ENCODE measurements around the gene SLC29A4.

Gene SLC29A4

DNA sequence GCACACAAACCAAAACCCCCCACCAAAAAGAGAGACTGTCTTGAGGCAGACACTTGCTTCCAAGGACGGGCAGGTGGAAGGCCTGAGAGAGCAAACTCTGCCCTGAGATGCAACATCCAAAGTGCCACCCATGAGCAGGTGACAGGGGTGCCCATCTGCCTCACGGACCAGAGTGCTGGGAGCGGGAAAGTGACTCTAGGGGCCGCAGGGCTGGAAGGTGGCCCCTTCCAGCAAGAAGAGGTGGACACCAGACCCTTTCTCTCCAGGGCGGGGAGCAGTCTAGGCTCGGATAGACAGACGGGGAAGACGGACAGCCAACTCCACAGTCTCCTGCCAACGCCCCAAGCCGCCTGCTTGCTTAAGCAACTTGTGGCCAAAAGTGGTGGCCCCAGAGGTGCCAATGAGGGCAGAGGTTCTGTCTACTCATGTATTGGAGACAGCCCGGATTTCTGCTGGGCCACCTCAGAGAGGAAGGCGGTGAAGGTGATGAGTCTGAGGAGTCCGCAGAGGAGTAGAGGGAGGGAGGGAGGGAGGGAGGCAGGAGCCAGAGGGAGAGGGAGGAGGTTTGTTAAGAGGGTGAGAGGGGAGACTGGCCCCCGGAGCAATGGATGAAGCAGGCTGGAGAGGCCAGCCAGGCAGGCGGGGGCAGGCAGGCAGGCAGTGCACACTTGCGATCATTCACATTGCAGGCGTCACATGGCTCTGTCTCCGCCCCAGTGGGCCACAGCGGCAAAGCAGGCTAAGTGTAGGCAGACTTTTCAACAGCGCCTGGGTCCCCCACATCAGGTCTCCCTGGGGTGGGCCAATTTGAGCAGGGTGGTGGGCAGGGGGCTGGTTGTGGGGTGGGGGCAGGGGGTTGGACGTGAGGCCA, 65.6 kb downstream of the SLC29A4 start:
- CTCF ChIA-PET = no interaction called here
- TF ChIP-seq SALL2 (tag by site-specific recombination; IDR thresholded peaks at IDR 0.05; ENCODE audit: borderline replicate concordance) (no peak), ZNF121 (tag by site-specific recombination; IDR thresholded peaks at IDR 0.05) (no peak), ZNF701 (tag by site-specific recombination; IDR thresholded peaks at IDR 0.05) (no peak), ZNF558 (tag by site-specific recombination; IDR thresholded peaks at IDR 0.05) (no peak), ZBTB20 (tag by site-specific recombination; IDR thresholded peaks at IDR 0.05) (no peak), ZNF16 (tag by site-specific recombination; IDR thresholded peaks at IDR 0.05; ENCODE audit: low read depth) (no peak), ZNF776 (tag by site-specific recombination; IDR thresholded peaks at IDR 0.05; ENCODE audit: borderline replicate concordance) (no peak), ZNF600 (tag by site-specific recombination; IDR thresholded peaks at IDR 0.05) (no peak)
- TF ChIP-seq, protein P1, sequence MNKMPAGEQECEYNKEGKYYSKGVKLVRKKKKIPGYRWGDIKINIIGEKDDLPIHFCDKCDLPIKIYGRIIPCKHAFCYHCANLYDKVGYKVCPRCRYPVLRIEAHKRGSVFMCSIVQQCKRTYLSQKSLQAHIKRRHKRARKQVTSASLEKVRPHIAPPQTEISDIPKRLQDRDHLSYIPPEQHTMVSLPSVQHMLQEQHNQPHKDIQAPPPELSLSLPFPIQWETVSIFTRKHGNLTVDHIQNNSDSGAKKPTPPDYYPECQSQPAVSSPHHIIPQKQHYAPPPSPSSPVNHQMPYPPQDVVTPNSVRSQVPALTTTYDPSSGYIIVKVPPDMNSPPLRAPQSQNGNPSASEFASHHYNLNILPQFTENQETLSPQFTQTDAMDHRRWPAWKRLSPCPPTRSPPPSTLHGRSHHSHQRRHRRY (tag by site-specific recombination; IDR thresholded peaks at IDR 0.05) = no peak
- TF ChIP-seq, protein P2, sequence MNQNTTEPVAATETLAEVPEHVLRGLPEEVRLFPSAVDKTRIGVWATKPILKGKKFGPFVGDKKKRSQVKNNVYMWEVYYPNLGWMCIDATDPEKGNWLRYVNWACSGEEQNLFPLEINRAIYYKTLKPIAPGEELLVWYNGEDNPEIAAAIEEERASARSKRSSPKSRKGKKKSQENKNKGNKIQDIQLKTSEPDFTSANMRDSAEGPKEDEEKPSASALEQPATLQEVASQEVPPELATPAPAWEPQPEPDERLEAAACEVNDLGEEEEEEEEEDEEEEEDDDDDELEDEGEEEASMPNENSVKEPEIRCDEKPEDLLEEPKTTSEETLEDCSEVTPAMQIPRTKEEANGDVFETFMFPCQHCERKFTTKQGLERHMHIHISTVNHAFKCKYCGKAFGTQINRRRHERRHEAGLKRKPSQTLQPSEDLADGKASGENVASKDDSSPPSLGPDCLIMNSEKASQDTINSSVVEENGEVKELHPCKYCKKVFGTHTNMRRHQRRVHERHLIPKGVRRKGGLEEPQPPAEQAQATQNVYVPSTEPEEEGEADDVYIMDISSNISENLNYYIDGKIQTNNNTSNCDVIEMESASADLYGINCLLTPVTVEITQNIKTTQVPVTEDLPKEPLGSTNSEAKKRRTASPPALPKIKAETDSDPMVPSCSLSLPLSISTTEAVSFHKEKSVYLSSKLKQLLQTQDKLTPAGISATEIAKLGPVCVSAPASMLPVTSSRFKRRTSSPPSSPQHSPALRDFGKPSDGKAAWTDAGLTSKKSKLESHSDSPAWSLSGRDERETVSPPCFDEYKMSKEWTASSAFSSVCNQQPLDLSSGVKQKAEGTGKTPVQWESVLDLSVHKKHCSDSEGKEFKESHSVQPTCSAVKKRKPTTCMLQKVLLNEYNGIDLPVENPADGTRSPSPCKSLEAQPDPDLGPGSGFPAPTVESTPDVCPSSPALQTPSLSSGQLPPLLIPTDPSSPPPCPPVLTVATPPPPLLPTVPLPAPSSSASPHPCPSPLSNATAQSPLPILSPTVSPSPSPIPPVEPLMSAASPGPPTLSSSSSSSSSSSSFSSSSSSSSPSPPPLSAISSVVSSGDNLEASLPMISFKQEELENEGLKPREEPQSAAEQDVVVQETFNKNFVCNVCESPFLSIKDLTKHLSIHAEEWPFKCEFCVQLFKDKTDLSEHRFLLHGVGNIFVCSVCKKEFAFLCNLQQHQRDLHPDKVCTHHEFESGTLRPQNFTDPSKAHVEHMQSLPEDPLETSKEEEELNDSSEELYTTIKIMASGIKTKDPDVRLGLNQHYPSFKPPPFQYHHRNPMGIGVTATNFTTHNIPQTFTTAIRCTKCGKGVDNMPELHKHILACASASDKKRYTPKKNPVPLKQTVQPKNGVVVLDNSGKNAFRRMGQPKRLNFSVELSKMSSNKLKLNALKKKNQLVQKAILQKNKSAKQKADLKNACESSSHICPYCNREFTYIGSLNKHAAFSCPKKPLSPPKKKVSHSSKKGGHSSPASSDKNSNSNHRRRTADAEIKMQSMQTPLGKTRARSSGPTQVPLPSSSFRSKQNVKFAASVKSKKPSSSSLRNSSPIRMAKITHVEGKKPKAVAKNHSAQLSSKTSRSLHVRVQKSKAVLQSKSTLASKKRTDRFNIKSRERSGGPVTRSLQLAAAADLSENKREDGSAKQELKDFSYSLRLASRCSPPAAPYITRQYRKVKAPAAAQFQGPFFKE (tag by site-specific recombination; IDR thresholded peaks at IDR 0.05; ENCODE audit: borderline replicate concordance) = no peak
- no peaks in the 10 kb centered on the region for H3K4me1 ChIP-seq (ENCODE audit: control insufficient read depth, insufficient read depth, low read length)
- H3K27ac ChIP-seq (ENCODE audit: extremely low read depth, low read depth, low read length) = no peak overlapping the region
- H3K36me3 ChIP-seq (ENCODE audit: control insufficient read depth in 2 of 2, insufficient read depth in 1 of 2, low read length in 2 of 2) = peaks cover 23 to 38% of the 10 kb centered on the region in 2 experiments
- no peaks in the 10 kb centered on the region for H3K9me3 ChIP-seq (ENCODE audit: control insufficient read depth, insufficient read depth, low read depth, low read length)
- POLR2A ChIA-PET = no interaction called here
- no peak overlapping the region for H3K4me3 ChIP-seq (ENCODE audit: low read depth, low read length)

- peaks cover 19 to 35% of the 10 kb centered on the region in 2 experiments for H3K36me3 ChIP-seq (ENCODE audit: control insufficient read depth in 2 of 2, insufficient read depth in 1 of 2, low read length in 2 of 2)
- H3K4me1 ChIP-seq (ENCODE audit: control insufficient read depth, insufficient read depth, low read length) = no peaks in the 10 kb centered on the region
- no peaks in the 10 kb centered on the region for H3K9me3 ChIP-seq (ENCODE audit: control insufficient read depth, insufficient read depth, low read depth, low read length)
- H3K4me3 ChIP-seq (ENCODE audit: low read depth, low read length) = no peak overlapping the region
- CTCF ChIA-PET = no interaction called here
- H3K27ac ChIP-seq (ENCODE audit: extremely low read depth, low read depth, low read length) = no peak overlapping the region
- POLR2A ChIA-PET = no interaction called here
- TF ChIP-seq ZNF202 (tag by site-specific recombination; IDR thresholded peaks at IDR 0.05; ENCODE audit: borderline replicate concordance) (no peak), REPIN1 (tag by site-specific recombination; IDR thresholded peaks at IDR 0.05; ENCODE audit: low read depth) (no peak), ZSCAN18 (tag by site-specific recombination; IDR thresholded peaks at IDR 0.05) (no peak), YY1 (tag by site-specific recombination; IDR thresholded peaks at IDR 0.05) (no peak), SCRT1 (tag by site-specific recombination; IDR thresholded peaks at IDR 0.05; ENCODE audit: borderline replicate concordance) (no peak), ZNF777 (tag by site-specific recombination; IDR thresholded peaks at IDR 0.05; ENCODE audit: borderline replicate concordance) (no peak)
- TF ChIP-seq, protein P2 (tag by site-specific recombination; IDR thresholded peaks at IDR 0.05; ENCODE audit: borderline replicate concordance) = no peak
- TF ChIP-seq, protein P3, sequence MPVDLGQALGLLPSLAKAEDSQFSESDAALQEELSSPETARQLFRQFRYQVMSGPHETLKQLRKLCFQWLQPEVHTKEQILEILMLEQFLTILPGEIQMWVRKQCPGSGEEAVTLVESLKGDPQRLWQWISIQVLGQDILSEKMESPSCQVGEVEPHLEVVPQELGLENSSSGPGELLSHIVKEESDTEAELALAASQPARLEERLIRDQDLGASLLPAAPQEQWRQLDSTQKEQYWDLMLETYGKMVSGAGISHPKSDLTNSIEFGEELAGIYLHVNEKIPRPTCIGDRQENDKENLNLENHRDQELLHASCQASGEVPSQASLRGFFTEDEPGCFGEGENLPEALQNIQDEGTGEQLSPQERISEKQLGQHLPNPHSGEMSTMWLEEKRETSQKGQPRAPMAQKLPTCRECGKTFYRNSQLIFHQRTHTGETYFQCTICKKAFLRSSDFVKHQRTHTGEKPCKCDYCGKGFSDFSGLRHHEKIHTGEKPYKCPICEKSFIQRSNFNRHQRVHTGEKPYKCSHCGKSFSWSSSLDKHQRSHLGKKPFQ (tag by site-specific recombination; IDR thresholded peaks at IDR 0.05) = no peak
These were observed 66.2 kb downstream of the SLC29A4 start for GRCh38 chr7:5349005-5349380.
